Stimulated activated CD4-positive, alpha-beta T cell treated with anti-CD3 and anti-CD28 coated beads, TNF-alpha, amount 100 ng/mL, for 24 hours (primary cell): ENCODE data around the gene GLYATL2.

ENCODE experiments used
- DNase-seq, 3 experiments: peaks; one replicate each; pipeline ENCODE4 v3.0.0-alpha.2; 2020; ENCODE audit warnings: low read depth in 3 of 3

Gene GLYATL2

GRCh38 chr11:58844361-58845005 is at the start of gene GLYATL2:
GLYATL2 (minus strand) TSS chr11:58844704; CDS start chr11:58839612, 5,092 bp downstream.
- no peak for DNase-seq

GRCh38 chr11:58893899-58894298 is 49.4 kb upstream of the GLYATL2 start:
- DNase-seq: no peak

- DNase-seq: no peak
These were observed 44.1 kb upstream of the GLYATL2 start for GRCh38 chr11:58888579-58888978.

GRCh38 chr11:58887452-58887851 is 42.9 kb upstream of the GLYATL2 start:
- no peak for DNase-seq

GRCh38 chr11:58880625-58881024 is 36.1 kb upstream of the GLYATL2 start:
- no peak for DNase-seq

- DNase-seq: no peak
These were observed 35.7 kb upstream of the GLYATL2 start for GRCh38 chr11:58880166-58880565.

GRCh38 chr11:58867556-58867955 is 23.1 kb upstream of the GLYATL2 start:
- DNase-seq: no peak

GRCh38 chr11:58866788-58867187 is 22.3 kb upstream of the GLYATL2 start:
- no peak for DNase-seq

GRCh38 chr11:58864335-58864734 is 19.8 kb upstream of the GLYATL2 start:
- no peak for DNase-seq

- no peak for DNase-seq
These were observed 19.2 kb upstream of the GLYATL2 start for GRCh38 chr11:58863697-58864096.

- DNase-seq: no peak
These were observed 17.0 kb upstream of the GLYATL2 start for GRCh38 chr11:58861533-58861932.

- no peak for DNase-seq
These were observed 12.3 kb upstream of the GLYATL2 start for GRCh38 chr11:58856806-58857205.

GRCh38 chr11:58845386-58845785 is 882 bp upstream of the GLYATL2 start:
- DNase-seq: no peak

- no peak for DNase-seq
These were observed 6.7 kb downstream of the GLYATL2 start for GRCh38 chr11:58837707-58838388.

- DNase-seq: no peak
These were observed 12.4 kb downstream of the GLYATL2 start for GRCh38 chr11:58832056-58832645.

GRCh38 chr11:58830673-58831301 is 13.7 kb downstream of the GLYATL2 start:
- no peak for DNase-seq

- DNase-seq: no peak
These were observed 14.7 kb downstream of the GLYATL2 start for GRCh38 chr11:58829786-58830185.

- DNase-seq: no peak
These were observed 30.8 kb downstream of the GLYATL2 start for GRCh38 chr11:58813693-58814092.

GRCh38 chr11:58811499-58811898 is 33.0 kb downstream of the GLYATL2 start:
- no peak for DNase-seq

- no peak for DNase-seq
These were observed 37.2 kb downstream of the GLYATL2 start for GRCh38 chr11:58807343-58807742.

- DNase-seq: no peak
These were observed 39.4 kb downstream of the GLYATL2 start for GRCh38 chr11:58805065-58805464.

GRCh38 chr11:58801974-58802545 is 42.4 kb downstream of the GLYATL2 start:
- DNase-seq: no peak
